ENCODE data around the gene SSBP1.
"Not testable (repeated sequence)": the region's sequence is repeated elsewhere in the genome, so short reads cannot be mapped to it uniquely, and the experiment has no call there.

Gene SSBP1

GRCh38 chr7:141737836-141738591, at the start of gene SSBP1:
SSBP1 (plus strand) TSS chr7:141738358; CDS start chr7:141739167, 809 bp downstream.
- peak; percentile 96 for DNase-seq

- not testable (repeated sequence) for DNase-seq
Observed at GRCh38 chr7:141689072-141689825, 48.9 kb upstream of the SSBP1 start.

GRCh38 chr7:141691540-141691939, 46.6 kb upstream of the SSBP1 start:
- DNase-seq: no peak

GRCh38 chr7:141691961-141692360, 46.2 kb upstream of the SSBP1 start:
- DNase-seq: no peak

GRCh38 chr7:141693082-141693481, 45.1 kb upstream of the SSBP1 start:
- DNase-seq: no peak

- no peak for DNase-seq
Observed at GRCh38 chr7:141695803-141696289, 42.3 kb upstream of the SSBP1 start.

- DNase-seq: no peak
Observed at GRCh38 chr7:141696348-141696747, 41.8 kb upstream of the SSBP1 start.

- peak; percentile 67 for DNase-seq
Observed at GRCh38 chr7:141697211-141697871, 40.8 kb upstream of the SSBP1 start.

GRCh38 chr7:141698247-141699015, 39.7 kb upstream of the SSBP1 start:
- no peak for DNase-seq

- DNase-seq: no peak
Observed at GRCh38 chr7:141699860-141700259, 38.3 kb upstream of the SSBP1 start.

GRCh38 chr7:141700296-141700847, 37.8 kb upstream of the SSBP1 start:
- DNase-seq: no peak

GRCh38 chr7:141700848-141701371, 37.2 kb upstream of the SSBP1 start:
- no peak for DNase-seq

GRCh38 chr7:141701489-141702046, 36.6 kb upstream of the SSBP1 start:
- DNase-seq: no peak

- DNase-seq: peak; percentile 28
Observed at GRCh38 chr7:141702047-141702567, 36.1 kb upstream of the SSBP1 start, which contains the start of gene DENND11. DENND11 (minus strand) TSS chr7:141702166; CDS start chr7:141702153, 13 bp downstream.

- no peak for DNase-seq
Observed at GRCh38 chr7:141702892-141703291, 35.3 kb upstream of the SSBP1 start.

- DNase-seq: no peak
Observed at GRCh38 chr7:141704112-141704511, 34.0 kb upstream of the SSBP1 start.

- DNase-seq: peak; percentile 16
Observed at GRCh38 chr7:141704741-141705140, 33.4 kb upstream of the SSBP1 start.

GRCh38 chr7:141706239-141707064, 31.7 kb upstream of the SSBP1 start:
- no peak for DNase-seq

- DNase-seq: no peak
Observed at GRCh38 chr7:141708351-141708750, 29.8 kb upstream of the SSBP1 start, which contains the start of gene WEE2. WEE2 (plus strand) TSS chr7:141708353; CDS start chr7:141708759, 406 bp downstream.

GRCh38 chr7:141709318-141709717, 28.8 kb upstream of the SSBP1 start:
- no peak for DNase-seq
